ENCODE results near the gene SLX4IP.

The SLX4IP gene

GRCh38 chr20:10654250-10654610, 219.1 kb downstream of the SLX4IP start:
- DNase-seq = no peak

GRCh38 chr20:10654630-10655029, 219.5 kb downstream of the SLX4IP start:
- no peak for DNase-seq

GRCh38 chr20:10655720-10656669, 220.9 kb downstream of the SLX4IP start:
- DNase-seq = no peak

- no peak for DNase-seq
Observed at GRCh38 chr20:10657453-10657852, 222.3 kb downstream of the SLX4IP start.

DNA sequence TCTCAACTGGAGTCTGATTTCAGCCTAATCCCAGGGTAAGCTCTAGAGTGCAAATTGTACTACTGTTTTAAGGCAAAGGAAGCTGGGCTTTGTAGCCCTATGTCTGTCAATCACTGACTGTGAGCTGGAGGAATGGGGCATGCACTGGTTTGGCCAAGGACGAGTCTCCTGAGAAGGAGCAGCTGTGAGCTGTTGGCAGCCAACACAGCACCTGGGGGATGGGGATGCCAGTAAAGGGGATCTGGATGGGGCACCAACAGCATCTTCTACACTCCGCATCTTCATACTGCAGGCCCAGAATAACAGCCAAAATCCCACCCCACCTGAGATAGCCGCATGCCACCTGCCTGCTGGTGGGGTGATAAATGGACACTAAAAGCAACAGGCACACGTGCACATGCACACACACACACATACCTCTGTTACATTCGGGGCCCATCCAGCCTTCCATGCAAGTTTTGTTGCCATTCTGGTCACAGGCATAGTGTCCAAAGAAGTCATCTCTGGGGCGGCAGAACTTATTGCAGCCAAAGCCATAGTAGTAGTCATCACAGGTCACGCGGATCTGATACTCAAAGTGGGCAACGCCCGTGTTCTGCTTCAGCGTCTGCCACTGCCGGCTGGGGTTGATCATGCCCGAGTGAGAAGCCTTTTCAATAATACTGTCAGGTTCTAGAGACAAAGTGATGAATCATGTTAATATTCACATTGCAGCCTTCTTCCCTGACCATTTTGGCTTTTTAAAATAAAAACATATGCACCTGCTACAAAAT, 223.1 kb downstream of the SLX4IP start:
- DNase-seq = no peak

DNA sequence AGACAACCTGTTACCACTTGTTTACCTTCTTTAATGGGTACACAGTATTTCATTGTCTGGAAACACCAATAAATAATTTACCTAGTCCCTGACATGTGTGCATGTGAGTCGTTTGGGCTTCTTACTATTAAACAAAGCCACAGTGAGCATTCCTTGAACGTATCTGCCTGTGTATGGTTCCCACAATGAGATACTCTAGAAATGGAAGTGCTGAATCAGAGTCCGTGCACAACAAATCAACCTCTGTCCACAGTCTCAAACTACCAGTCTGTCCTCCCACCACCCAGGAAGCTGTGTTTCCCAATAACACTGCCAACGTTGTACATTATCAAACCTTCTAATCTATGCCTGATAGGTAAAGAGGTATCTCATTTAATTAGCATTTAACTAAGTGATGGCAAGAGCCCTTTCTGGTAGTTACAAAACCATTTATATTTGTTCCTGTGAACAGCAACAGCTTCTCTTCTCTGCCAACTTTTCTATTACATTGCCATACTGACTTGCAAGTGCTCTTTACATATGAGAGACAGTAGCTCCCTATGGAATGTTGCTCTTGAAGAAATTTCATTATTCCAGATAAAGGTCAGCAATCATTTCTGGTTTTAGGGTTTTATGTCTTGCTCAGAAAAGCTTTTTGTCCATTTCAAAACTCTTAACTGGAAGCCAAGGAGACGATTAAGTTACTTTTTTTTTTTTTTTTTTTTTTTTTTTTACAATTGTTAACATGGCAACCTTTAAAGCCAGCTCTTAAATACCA, 223.9 kb downstream of the SLX4IP start:
- no peak for DNase-seq

DNA sequence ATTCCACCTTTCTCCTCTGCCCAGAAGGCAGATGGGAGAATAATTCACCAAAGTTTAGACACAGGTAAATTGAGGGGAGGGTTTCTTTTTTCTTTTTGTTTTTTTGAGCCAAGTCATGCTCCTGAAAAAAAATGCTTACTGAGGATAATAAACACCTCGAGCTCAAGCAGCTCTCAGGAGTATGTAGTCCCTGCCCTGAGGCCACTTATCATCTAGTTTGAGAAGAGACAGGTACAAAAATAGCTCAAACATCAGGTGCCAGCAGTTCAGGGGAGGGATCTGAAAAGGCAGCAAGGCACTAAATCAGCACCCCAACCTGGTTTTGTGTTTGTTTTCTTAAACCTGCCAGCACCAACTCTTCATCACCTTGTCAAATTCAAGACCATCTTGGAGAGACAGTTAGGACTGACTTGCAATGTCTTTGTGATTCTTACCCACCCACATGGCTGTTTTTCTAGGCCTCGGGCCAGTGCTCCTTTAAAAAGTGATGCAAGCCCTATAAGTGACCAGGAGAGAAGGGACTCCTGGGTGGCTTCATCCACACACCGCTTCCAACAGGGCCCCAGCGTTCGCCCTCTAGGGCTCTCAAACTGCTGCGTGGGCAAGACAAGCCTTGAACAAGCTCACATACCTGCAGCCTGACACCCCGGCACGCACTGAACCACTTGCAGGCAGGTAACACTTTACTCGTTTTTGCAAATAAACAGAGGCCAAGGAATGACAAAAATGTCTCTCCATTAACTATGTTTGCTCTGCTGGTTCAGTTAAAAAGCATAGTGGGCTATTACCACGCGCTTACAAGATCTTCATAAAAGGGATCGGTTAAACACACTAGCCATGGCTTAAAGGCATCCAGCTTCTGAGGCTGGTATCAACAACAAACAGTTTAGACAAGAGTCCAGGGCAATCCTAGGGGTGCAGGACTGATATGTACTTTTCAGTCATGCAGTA, 224.8 kb downstream of the SLX4IP start:
- no peak for DNase-seq

DNA sequence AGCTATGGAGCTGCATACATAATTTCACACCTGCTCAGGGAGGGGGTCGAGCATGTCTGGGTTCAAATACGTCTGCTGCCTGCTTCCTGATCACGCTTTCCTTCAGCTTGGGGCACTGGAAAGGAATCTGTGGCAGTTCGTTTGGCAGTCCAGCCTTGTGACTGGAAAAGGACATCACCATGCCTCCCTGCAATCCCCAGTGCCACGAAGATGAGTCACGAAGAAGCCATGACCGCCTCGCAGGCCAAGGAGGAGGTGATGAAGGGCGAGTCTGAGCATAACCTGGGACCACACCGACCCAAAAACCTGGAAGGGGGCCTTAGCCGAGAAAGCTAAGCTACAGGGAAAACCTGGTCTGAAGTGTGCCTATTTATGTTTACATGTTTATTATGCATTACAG, 225.6 kb downstream of the SLX4IP start:
- peak; percentile 24 for DNase-seq

DNA sequence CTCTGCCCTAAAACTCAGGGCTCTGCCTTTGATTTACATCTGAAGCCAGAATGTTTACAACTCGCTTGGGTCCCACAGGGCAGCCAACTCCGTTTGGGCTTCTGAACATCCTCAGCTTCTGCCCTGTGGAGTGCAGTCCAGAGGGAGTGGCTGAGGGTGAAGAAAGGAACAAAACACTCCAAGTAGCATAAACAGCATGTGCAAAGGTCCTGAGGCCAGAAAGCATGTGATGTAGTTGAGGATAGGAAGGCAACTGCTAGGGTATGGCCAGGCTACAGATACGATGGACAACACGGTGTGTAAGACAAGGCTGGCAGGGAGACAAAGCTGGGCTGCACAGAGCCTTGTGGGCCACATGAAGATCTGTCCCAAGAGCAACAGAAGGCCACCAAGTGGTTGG, 226.2 kb downstream of the SLX4IP start:
- no peak for DNase-seq

GRCh38 chr20:10662151-10662550, 227.0 kb downstream of the SLX4IP start:
- no peak for DNase-seq

DNA sequence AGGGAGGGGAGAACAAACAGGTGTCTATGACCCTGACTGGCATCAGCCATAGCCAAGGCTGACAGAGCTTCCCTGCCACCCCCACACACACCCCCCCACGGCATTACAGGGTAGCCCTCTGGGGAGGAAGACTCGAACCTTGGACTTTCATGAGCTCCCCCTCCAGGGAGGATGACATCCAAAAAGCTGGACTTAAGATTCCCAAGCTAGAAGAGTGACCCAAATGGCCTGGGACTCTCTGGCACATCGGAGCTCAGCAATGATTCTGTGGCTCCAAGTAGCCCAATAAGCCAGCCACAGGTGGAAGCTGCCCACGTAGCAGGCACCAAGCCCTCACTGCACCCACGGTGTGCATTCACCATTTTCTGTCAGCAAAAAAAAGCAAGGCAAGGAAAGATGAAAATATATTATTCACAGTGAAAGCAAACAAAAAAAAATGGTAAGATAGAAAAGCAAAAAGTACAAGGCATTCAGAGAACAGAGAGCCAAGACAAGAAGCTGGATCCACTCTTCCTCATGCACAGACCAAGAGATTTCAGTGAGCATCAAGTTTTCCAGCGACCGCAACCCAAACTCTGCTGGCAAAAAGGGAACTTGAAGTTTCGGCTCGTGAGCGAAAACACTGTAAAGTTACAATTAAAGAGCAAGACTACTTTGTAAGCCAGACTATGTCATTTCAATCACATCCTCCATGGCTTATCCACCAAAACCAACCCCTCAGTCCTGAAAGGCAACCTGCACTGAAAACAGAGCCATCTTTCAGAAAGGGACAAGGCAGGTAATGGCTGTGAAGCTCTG, 227.8 kb downstream of the SLX4IP start:
- DNase-seq = no peak

- DNase-seq = no peak
Observed at GRCh38 chr20:10663756-10664155, 228.7 kb downstream of the SLX4IP start.

GRCh38 chr20:10665027-10665561, 230.0 kb downstream of the SLX4IP start:
- DNase-seq = no peak

- DNase-seq = no peak
Observed at GRCh38 chr20:10665791-10666190, 230.7 kb downstream of the SLX4IP start.

DNA sequence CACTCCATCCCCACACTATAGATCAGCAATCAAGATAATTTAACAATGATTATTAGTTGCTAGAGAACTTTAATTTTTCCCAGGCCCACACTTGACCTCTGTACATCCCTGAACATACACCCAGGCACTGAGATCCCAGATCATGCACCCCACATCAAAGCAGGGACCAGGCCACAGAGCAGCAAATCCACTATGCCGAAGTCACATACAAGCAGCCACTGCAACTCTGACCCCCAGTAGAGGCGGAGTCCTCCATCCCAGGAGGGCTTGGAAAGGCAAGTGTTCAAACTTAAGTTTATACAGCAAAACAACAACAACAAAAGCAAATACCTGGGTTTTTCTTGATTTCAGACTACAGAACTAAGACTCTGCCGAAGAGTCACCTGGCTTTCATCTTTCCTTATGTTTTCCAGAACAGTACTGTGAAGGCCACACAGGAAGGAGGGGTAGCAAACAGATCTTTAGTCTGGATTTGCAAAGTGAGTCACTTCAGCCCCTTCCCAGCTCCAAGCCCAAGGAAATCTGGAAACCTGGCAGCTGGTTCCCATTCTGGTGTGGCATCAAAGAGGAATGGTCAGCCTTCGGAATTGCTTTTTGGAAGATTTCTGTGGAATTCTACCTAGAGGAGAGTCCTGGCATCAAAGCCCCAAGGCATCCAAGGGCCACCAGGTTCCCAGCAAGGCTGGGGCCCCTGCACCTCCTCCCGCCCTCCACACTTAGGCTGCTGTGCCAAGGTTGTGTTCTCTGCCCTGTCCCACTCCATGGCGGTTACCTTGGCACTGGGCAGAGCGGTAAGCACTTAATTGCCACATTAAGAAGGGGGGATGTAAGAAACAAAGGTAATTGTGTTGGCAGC, 231.3 kb downstream of the SLX4IP start:
- no peak for DNase-seq

DNA sequence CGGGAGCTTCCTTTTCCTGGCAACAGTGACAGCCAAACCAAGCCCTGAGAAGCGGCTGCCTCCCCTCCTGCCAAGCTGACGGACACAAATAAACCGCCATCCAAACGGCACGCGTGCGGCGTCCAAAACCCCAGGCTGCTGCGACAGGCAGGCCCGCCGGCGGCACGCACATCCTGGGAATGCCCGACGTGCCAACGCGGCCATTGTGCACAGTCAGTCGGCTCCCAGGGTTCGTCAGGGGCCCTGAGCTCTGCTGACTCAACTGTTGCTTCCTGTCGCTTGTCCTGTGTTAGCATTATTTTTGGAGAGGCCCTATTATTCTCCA, 231.9 kb downstream of the SLX4IP start:
- no peak for DNase-seq

DNA sequence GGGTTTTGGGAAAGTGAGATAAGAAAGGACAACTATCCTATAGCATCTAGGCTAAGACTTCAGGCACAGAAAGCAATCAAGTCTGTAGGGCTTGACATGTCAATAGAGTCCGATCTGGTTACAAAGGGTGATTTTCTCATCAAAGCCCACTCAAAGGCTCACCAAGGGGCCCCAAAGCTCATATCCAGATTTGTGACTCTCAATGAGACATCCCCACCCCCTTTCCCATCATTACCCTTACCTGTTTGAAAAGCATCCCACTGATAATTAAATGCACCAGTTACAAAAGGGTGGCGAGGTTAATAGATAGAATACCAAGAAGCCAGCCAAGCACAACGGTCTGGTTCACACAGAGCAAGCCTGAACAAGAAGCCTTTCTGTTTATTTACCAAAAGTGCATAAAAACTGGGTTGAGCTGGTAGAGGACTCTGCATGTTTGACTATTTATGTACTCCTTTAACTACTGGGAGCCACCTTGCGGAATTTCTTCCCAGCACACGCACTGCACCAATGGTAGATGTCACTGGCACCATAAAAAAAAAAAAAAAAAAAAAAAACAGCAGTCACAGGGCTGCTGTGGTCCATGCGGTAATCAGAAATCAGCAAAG, 232.6 kb downstream of the SLX4IP start:
- no peak for DNase-seq

DNA sequence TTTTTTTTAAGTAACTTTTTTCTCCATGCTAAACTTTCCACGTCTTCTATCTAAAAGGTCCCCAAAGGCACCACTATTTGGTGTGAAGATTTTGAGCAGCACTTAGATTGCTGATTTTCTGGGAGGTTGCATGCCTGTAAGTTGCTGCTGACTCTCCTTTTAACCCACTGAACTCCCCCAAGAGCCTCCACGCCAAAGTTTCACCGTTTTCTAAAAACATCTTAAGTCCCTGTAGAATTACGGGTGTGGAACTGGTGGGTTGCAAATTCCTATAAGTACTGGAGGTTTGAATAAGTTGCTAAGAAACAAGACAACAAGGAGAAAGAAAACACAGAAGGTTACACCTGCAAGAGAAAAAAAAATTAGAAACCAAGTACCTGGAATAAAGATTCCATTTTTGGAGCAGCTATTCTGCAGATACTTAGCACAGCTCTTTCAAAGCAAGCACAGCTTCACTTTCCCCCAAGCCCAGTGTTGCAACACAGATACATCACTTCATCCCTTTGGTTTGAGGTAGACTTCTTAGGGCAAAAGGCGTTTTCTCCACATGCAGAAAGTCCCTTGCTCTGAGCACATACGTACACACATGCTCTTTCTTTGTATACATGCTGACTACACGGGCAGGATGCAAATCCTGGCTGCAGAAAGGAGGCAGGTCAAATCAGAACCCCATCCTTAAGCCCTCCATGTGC, 233.7 kb downstream of the SLX4IP start:
- no peak for DNase-seq

DNA sequence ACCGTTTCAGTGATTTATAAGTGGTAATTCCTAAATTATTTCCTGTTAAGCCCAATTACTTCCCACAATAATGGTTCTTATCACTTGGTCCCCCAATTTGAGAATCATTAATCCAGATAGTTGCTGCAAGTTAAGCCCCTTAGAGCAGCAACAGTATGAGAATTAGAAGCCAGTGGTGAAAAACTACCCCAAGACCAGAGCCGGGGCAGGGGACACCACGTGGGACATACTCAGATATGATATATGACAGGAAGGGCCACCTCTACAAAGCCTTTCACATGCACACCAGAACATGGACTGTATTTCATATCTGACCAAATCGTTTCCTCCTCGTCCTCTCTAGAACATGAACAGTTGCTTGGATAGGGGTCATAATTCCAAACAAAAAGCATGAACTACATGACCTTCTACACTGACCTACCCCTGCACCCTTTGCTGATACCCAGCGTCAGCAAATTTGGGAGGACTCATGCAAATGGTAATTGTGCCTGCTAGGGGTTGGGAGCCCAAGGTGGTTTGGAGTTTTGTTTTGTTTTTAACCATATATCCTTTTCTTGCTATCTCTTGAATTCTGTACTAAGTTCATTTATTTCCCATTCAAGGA, 234.8 kb downstream of the SLX4IP start:
- DNase-seq = no peak

Data from EL (cell line).